ENCODE data around the gene SPINT1.

The SPINT1 gene

DNA sequence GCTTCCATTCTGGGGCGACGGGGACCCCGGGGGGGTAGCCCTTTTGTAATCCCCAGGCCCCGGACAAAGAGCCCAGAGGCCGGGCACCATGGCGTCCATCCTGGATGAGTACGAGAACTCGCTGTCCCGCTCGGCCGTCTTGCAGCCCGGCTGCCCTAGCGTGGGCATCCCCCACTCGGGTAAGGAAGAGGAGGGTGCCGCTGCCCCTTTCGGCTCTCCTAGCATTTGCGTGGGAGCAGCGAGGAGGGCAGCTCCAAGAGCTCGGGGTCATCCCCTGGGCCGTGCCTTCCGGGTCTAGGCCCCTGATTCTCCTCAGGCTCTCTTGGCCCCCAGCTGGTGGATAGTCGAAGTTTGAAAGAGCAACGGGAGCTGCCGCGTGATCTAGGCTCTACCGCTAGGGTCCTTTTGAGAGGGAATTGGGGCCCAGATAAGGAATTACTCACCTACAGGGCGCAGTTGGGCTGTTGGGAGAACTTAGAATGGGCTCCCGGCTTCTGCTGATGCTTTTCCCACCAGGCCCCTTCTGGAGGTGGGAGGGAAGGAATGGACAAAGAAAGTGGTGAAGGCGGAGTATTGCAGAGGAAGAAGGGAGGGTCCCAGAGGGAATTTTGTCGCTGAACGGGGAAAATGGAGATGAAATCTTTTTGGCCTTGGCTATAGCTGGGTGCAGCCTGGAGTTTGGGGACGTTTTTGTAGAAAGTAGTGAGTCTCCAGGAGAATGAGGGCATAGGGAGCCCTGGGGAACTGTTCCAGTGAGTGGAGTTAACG, 51.0 kb downstream of the SPINT1 start (continued):
- TF ChIP-seq, protein P1, sequence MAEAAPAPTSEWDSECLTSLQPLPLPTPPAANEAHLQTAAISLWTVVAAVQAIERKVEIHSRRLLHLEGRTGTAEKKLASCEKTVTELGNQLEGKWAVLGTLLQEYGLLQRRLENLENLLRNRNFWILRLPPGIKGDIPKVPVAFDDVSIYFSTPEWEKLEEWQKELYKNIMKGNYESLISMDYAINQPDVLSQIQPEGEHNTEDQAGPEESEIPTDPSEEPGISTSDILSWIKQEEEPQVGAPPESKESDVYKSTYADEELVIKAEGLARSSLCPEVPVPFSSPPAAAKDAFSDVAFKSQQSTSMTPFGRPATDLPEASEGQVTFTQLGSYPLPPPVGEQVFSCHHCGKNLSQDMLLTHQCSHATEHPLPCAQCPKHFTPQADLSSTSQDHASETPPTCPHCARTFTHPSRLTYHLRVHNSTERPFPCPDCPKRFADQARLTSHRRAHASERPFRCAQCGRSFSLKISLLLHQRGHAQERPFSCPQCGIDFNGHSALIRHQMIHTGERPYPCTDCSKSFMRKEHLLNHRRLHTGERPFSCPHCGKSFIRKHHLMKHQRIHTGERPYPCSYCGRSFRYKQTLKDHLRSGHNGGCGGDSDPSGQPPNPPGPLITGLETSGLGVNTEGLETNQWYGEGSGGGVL (tag by site-specific recombination; IDR thresholded peaks at IDR 0.05) = no peak
- TF ChIP-seq ZNF76 (tag by site-specific recombination; IDR thresholded peaks at IDR 0.05; ENCODE audit: borderline replicate concordance, low read depth) = peak; percentile 66; the same call in 1 of the 2 replicates
- no peak for TF ChIP-seq ZNF548 (tag by site-specific recombination; IDR thresholded peaks at IDR 0.05)
- TF ChIP-seq, protein P2, sequence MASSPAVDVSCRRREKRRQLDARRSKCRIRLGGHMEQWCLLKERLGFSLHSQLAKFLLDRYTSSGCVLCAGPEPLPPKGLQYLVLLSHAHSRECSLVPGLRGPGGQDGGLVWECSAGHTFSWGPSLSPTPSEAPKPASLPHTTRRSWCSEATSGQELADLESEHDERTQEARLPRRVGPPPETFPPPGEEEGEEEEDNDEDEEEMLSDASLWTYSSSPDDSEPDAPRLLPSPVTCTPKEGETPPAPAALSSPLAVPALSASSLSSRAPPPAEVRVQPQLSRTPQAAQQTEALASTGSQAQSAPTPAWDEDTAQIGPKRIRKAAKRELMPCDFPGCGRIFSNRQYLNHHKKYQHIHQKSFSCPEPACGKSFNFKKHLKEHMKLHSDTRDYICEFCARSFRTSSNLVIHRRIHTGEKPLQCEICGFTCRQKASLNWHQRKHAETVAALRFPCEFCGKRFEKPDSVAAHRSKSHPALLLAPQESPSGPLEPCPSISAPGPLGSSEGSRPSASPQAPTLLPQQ (tag by site-specific recombination; IDR thresholded peaks at IDR 0.05) = peak; percentile 42; the same call in 1 of the 2 replicates
- TF ChIP-seq ZIC2 (tag by site-specific recombination; IDR thresholded peaks at IDR 0.05) = peak; percentile 34; the same call in 1 of the 2 replicates
- TF ChIP-seq PRDM1 (tag by site-specific recombination; IDR thresholded peaks at IDR 0.05) = peak; percentile 51
- no peak for TF ChIP-seq ZNF202 (tag by site-specific recombination; IDR thresholded peaks at IDR 0.05; ENCODE audit: borderline replicate concordance)
- TF ChIP-seq SP2 (tag by site-specific recombination; IDR thresholded peaks at IDR 0.05) = peak; percentile 23
- peak; percentile 80 for TF ChIP-seq ZBTB17 (tag by site-specific recombination; IDR thresholded peaks at IDR 0.05)
- no peak for TF ChIP-seq ZNF747 (tag by site-specific recombination; IDR thresholded peaks at IDR 0.05)
- 0 out of 2 replicates have a peak, but pooled peaks have one; percentile 5 for TF ChIP-seq EGR2 (tag by site-specific recombination; IDR thresholded peaks at IDR 0.05; ENCODE audit: low read depth)
- TF ChIP-seq ZBTB8A (tag by site-specific recombination; IDR thresholded peaks at IDR 0.05) = peak; percentile 80
- TF ChIP-seq ZEB2 (tag by site-specific recombination; IDR thresholded peaks at IDR 0.05) = no peak
- TF ChIP-seq ZNF146 (tag by site-specific recombination; IDR thresholded peaks at IDR 0.05) = no peak
- TF ChIP-seq, protein P3, sequence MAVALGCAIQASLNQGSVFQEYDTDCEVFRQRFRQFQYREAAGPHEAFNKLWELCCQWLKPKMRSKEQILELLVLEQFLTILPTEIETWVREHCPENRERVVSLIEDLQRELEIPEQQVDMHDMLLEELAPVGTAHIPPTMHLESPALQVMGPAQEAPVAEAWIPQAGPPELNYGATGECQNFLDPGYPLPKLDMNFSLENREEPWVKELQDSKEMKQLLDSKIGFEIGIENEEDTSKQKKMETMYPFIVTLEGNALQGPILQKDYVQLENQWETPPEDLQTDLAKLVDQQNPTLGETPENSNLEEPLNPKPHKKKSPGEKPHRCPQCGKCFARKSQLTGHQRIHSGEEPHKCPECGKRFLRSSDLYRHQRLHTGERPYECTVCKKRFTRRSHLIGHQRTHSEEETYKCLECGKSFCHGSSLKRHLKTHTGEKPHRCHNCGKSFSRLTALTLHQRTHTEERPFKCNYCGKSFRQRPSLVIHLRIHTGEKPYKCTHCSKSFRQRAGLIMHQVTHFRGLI (tag by site-specific recombination; IDR thresholded peaks at IDR 0.05) = peak; percentile 54; the same call in 1 of the 2 replicates
- TF ChIP-seq, protein P4, sequence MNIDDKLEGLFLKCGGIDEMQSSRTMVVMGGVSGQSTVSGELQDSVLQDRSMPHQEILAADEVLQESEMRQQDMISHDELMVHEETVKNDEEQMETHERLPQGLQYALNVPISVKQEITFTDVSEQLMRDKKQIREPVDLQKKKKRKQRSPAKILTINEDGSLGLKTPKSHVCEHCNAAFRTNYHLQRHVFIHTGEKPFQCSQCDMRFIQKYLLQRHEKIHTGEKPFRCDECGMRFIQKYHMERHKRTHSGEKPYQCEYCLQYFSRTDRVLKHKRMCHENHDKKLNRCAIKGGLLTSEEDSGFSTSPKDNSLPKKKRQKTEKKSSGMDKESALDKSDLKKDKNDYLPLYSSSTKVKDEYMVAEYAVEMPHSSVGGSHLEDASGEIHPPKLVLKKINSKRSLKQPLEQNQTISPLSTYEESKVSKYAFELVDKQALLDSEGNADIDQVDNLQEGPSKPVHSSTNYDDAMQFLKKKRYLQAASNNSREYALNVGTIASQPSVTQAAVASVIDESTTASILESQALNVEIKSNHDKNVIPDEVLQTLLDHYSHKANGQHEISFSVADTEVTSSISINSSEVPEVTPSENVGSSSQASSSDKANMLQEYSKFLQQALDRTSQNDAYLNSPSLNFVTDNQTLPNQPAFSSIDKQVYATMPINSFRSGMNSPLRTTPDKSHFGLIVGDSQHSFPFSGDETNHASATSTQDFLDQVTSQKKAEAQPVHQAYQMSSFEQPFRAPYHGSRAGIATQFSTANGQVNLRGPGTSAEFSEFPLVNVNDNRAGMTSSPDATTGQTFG (tag by site-specific recombination; IDR thresholded peaks at IDR 0.05; ENCODE audit: borderline replicate concordance) = no peak

DNA sequence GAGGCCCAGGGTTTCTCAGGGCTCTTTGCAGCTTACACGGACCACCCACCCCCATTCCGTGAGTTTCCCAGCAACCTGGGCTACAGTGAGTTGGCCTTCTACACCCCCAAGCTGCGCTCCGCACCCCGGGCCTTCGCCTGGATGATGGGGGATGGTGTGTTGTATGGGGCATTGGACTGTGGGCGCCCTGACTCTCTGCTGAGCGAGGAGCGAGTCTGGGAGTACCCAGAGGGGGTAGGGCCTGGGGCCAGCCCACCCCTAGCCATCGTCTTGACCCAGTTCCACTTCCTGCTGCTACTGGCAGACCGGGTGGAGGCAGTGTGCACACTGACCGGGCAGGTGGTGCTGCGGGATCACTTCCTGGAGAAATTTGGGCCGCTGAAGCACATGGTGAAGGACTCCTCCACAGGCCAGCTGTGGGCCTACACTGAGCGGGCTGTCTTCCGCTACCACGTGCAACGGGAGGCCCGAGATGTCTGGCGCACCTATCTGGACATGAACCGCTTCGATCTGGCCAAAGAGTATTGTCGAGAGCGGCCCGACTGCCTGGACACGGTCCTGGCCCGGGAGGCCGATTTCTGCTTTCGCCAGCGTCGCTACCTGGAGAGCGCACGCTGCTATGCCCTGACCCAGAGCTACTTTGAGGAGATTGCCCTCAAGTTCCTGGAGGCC, 55.8 kb downstream of the SPINT1 start:
- peaks cover 0 to 72% of the 10 kb centered on the region in 2 experiments; a peak in 2 of 3 replicates for H3K36me3 ChIP-seq (ENCODE audit: control insufficient read depth in 2 of 2, insufficient read depth in 1 of 2, low read length in 2 of 2)
- no peak overlapping the region for H3K4me3 ChIP-seq (ENCODE audit: low read depth, low read length)
- H3K27ac ChIP-seq (ENCODE audit: extremely low read depth, low read depth, low read length) = no peak overlapping the region
- ChIA-PET POLR2A (no interaction called here), CTCF (interaction anchor here (0.5 to 1.3 kb wide), 3 partner anchors 7 to 620 kb away, joined by 3 read pairs; no protein-coding TSS in a partner anchor)
- H3K4me1 ChIP-seq (ENCODE audit: control insufficient read depth, insufficient read depth, low read length) = no peaks in the 10 kb centered on the region
- no peaks in the 10 kb centered on the region for H3K9me3 ChIP-seq (ENCODE audit: control insufficient read depth, insufficient read depth, low read depth, low read length)
- TF ChIP-seq ZNF184 (tag by site-specific recombination; IDR thresholded peaks at IDR 0.05) (no peak), SCRT1 (tag by site-specific recombination; IDR thresholded peaks at IDR 0.05; ENCODE audit: borderline replicate concordance) (no peak), GLIS2 (tag by site-specific recombination; IDR thresholded peaks at IDR 0.05) (no peak), ZNF23 (tag by site-specific recombination; IDR thresholded peaks at IDR 0.05; ENCODE audit: borderline replicate concordance) (no peak), GLI4 (tag by site-specific recombination; IDR thresholded peaks at IDR 0.05) (no peak), ZNF843 (tag by site-specific recombination; IDR thresholded peaks at IDR 0.05) (no peak), ZFP41 (tag by site-specific recombination; IDR thresholded peaks at IDR 0.05; ENCODE audit: borderline replicate concordance) (no peak), ZNF239 (tag by site-specific recombination; IDR thresholded peaks at IDR 0.05) (no peak)
- TF ChIP-seq, protein P5, sequence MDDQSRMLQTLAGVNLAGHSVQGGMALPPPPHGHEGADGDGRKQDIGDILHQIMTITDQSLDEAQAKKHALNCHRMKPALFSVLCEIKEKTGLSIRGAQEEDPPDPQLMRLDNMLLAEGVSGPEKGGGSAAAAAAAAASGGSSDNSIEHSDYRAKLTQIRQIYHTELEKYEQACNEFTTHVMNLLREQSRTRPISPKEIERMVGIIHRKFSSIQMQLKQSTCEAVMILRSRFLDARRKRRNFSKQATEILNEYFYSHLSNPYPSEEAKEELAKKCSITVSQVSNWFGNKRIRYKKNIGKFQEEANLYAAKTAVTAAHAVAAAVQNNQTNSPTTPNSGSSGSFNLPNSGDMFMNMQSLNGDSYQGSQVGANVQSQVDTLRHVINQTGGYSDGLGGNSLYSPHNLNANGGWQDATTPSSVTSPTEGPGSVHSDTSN (CRISPR knock-in tag; IDR thresholded peaks at IDR 0.05) = no peak
- TF ChIP-seq, protein P6, sequence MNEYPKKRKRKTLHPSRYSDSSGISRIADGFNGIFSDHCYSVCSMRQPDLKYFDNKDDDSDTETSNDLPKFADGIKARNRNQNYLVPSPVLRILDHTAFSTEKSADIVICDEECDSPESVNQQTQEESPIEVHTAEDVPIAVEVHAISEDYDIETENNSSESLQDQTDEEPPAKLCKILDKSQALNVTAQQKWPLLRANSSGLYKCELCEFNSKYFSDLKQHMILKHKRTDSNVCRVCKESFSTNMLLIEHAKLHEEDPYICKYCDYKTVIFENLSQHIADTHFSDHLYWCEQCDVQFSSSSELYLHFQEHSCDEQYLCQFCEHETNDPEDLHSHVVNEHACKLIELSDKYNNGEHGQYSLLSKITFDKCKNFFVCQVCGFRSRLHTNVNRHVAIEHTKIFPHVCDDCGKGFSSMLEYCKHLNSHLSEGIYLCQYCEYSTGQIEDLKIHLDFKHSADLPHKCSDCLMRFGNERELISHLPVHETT (tag by site-specific recombination; IDR thresholded peaks at IDR 0.05) = no peak
